Endodermal cell (in vitro differentiated cells): ENCODE results near the gene OTUD3. TPM values are rescaled to one million over a fixed set of nuclear protein-coding genes. Genes with fewer than 3 reads are reported as not detected.

ENCODE experiments used
- DNase-seq: peaks from one replicate; pipeline ENCODE4 v3.0.0-alpha.2; 2017
- H3K27ac ChIP-seq: 2 replicates; pipeline ENCODE4 v1.5.1; 2013; ENCODE audit warnings: mild to moderate bottlenecking, low read depth, low read length, moderate library complexity
- H3K27me3 ChIP-seq: 2 replicates; pipeline ENCODE4 v1.6.1; 2013; ENCODE audit warnings: mild to moderate bottlenecking, low read length, moderate library complexity; ENCODE audit not compliant: insufficient read depth, control insufficient read depth, poor library complexity, severe bottlenecking
- H3K36me3 ChIP-seq: 2 replicates; pipeline ENCODE4 v1.7.0; 2013; ENCODE audit warnings: mild to moderate bottlenecking, low read length, moderate library complexity; ENCODE audit not compliant: control insufficient read depth, insufficient read depth
- H3K4me1 ChIP-seq: one replicate; pipeline ENCODE4 v1.7.0; 2013; ENCODE audit warnings: low read length; ENCODE audit not compliant: control insufficient read depth, insufficient read depth
- H3K4me3 ChIP-seq: 2 replicates; pipeline ENCODE4 v1.5.1; 2013; ENCODE audit warnings: mild to moderate bottlenecking, low read length, moderate library complexity
- H3K9ac ChIP-seq: 2 replicates; pipeline ENCODE4 v1.6.1; 2013; ENCODE audit warnings: mild to moderate bottlenecking, low read length, moderate library complexity; ENCODE audit not compliant: poor library complexity, severe bottlenecking; ENCODE audit errors: extremely low read depth
- H3K9me3 ChIP-seq: 2 replicates; pipeline ENCODE4 v1.6.1; 2013; ENCODE audit warnings: mild to moderate bottlenecking, low read length, moderate library complexity; ENCODE audit not compliant: control insufficient read depth
- H3K27ac Mint-ChIP-seq: 2 replicates; pipeline ENCODE4 v1.8.0; 2020; ENCODE audit warnings: mixed read lengths
- H3K27me3 Mint-ChIP-seq: 2 replicates; pipeline ENCODE4 v1.8.0; 2021; ENCODE audit warnings: mild to moderate bottlenecking, mixed read lengths; ENCODE audit not compliant: insufficient read depth
- H3K36me3 Mint-ChIP-seq: 2 replicates; pipeline ENCODE4 v1.8.0; 2020; ENCODE audit warnings: low read depth, mixed read lengths
- H3K4me1 Mint-ChIP-seq: 2 replicates; pipeline ENCODE4 v1.8.0; 2020; ENCODE audit warnings: mixed read lengths
- H3K4me3 Mint-ChIP-seq: 2 replicates; pipeline ENCODE4 v1.8.0; 2020; ENCODE audit warnings: mild to moderate bottlenecking, moderate library complexity, mixed read lengths
- H3K9me3 Mint-ChIP-seq: 2 replicates; pipeline ENCODE4 v1.8.0; 2020; ENCODE audit warnings: mild to moderate bottlenecking, mixed read lengths
- CTCF ChIP-seq: fragments of 200-600 bp; sonication (generic); conservative IDR thresholded peaks from 2 replicates; pipeline ENCODE4 v1.5.0; 2021; ENCODE audit warnings: antibody characterized with exemption, mild to moderate bottlenecking
- WGBS, 2 experiments: methylation state at CpG; one replicate each; pipeline versions ENCODE4 v1.1.5 to v1.1.7; 2013; ENCODE audit warnings: missing lambda C conversion rate in 2 of 2, mixed read lengths in 1 of 2; ENCODE audit not compliant: insufficient coverage in 1 of 2, insufficient read length in 1 of 2; 5-methylcytosine and 5-hydroxymethylcytosine counted together
- total RNA-seq, 2 donors: library from RNA; stranded (reverse); fragmentation: NEBNext Ultra II Directional in 1 of 2; extraction: Animal tissue kit (Norgen Biotek cat#: 25700) in 1 of 2; gene quantifications; 2 replicates in 1 of 2; 3 replicates in 1 of 2; pipeline ENCODE4 v1.2.1, GENCODE V29; 2021

The OTUD3 gene
- total RNA-seq, 2 donors from 2014 or later, result 14.5 to 25.0 TPM

GRCh38 chr1:19877821-19878636, 4.2 kb upstream of the OTUD3 start:
- TF ChIP-seq CTCF, result no peak
- H3K36me3 ChIP-seq, result no peaks in the 10 kb centered on the region
- WGBS, 2 experiments, result 89 to 90% methylated on average over 17 to 19 of the region's 19 CpGs
- H3K36me3 Mint-ChIP-seq, result no peaks in the 10 kb centered on the region
- H3K4me1 ChIP-seq, result peaks cover 3% of the 10 kb centered on the region
- peaks cover 1% of the 10 kb centered on the region for H3K9me3 Mint-ChIP-seq
- no peak overlapping the region for H3K9ac ChIP-seq
- H3K4me3 ChIP-seq, result no peak overlapping the region
- H3K9me3 ChIP-seq, result no peaks in the 10 kb centered on the region
- peak; percentile 54 for DNase-seq
- no peaks in the 10 kb centered on the region for H3K27me3 Mint-ChIP-seq
- no peak overlapping the region for H3K27ac ChIP-seq
- no peaks in the 10 kb centered on the region for H3K27me3 ChIP-seq
- peaks cover 4% of the 10 kb centered on the region for H3K4me1 Mint-ChIP-seq
- H3K27ac Mint-ChIP-seq, result no peak overlapping the region
- H3K4me3 Mint-ChIP-seq, result no peak overlapping the region

GRCh38 chr1:19878637-19878985, 3.6 kb upstream of the OTUD3 start:
- Mint-ChIP-seq H3K9me3 (peaks cover 1% of the 10 kb centered on the region), H3K27ac (no peak overlapping the region), H3K36me3 (no peaks in the 10 kb centered on the region), H3K4me1 (peaks cover 9% of the 10 kb centered on the region), H3K4me3 (no peak overlapping the region), H3K27me3 (no peaks in the 10 kb centered on the region)
- H3K27me3 ChIP-seq, result no peaks in the 10 kb centered on the region
- no peaks in the 10 kb centered on the region for H3K9me3 ChIP-seq
- H3K27ac ChIP-seq, result no peak overlapping the region
- no peak overlapping the region for H3K4me3 ChIP-seq
- TF ChIP-seq CTCF, result no peak
- no peak overlapping the region for H3K9ac ChIP-seq
- peaks cover 3% of the 10 kb centered on the region for H3K4me1 ChIP-seq
- 95 to 98% methylated on average over 12 of the region's 12 CpGs for WGBS, 2 experiments
- no peak for DNase-seq
- H3K36me3 ChIP-seq, result no peaks in the 10 kb centered on the region

GRCh38 chr1:19879227-19879626, 3.0 kb upstream of the OTUD3 start:
- no peak overlapping the region for H3K27ac Mint-ChIP-seq
- Histone ChIP-seq H3K27me3 (no peaks in the 10 kb centered on the region), H3K27ac (no peak overlapping the region), H3K36me3 (no peaks in the 10 kb centered on the region), H3K4me3 (no peak overlapping the region), H3K4me1 (peaks cover 3% of the 10 kb centered on the region), H3K9ac (no peak overlapping the region), H3K9me3 (no peaks in the 10 kb centered on the region)
- no peak for TF ChIP-seq CTCF
- H3K4me3 Mint-ChIP-seq, result no peak overlapping the region
- no peaks in the 10 kb centered on the region for H3K27me3 Mint-ChIP-seq
- H3K4me1 Mint-ChIP-seq, result peaks cover 15% of the 10 kb centered on the region
- WGBS, 2 experiments, result 92 to 93% methylated on average over 2 to 4 of the region's 4 CpGs
- no peak for DNase-seq
- peaks cover 1% of the 10 kb centered on the region for H3K9me3 Mint-ChIP-seq
- no peaks in the 10 kb centered on the region for H3K36me3 Mint-ChIP-seq
